ENCODE data around the gene AKT3. TPM values are rescaled to one million over a fixed set of nuclear protein-coding genes. Genes with fewer than 3 reads are reported as not detected.
A peak's percentile ranks its signal among the peaks of the same experiment; 100 is the strongest.
"Not testable (repeated sequence)": the region's sequence is repeated elsewhere in the genome, so short reads cannot be mapped to it uniquely, and the experiment has no call there.

AKT3 gene
- total RNA-seq: 13.7 TPM

GRCh38 chr1:243850202-243850451, at the start of gene AKT3:
TSS of gene AKT3 (minus strand) at chr1:243850243. CDS start at chr1:243843170, 7,073 bp downstream.
- peak in 1 of 3 donors; percentile 80 for DNase-seq (ENCODE audit: low read depth in 2 of 3, low spot score in 2 of 3)

- DNase-seq (ENCODE audit: low read depth in 2 of 3, low spot score in 2 of 3): no peak
Observed at GRCh38 chr1:243898278-243898677, 48.2 kb upstream of the AKT3 start.

GRCh38 chr1:243896313-243896712, 46.3 kb upstream of the AKT3 start:
- DNase-seq (ENCODE audit: low read depth in 2 of 3, low spot score in 2 of 3): no peak

GRCh38 chr1:243892456-243892855, 42.4 kb upstream of the AKT3 start:
- DNase-seq (ENCODE audit: low read depth in 2 of 3, low spot score in 2 of 3): no peak

GRCh38 chr1:243890576-243890975, 40.5 kb upstream of the AKT3 start:
- DNase-seq (ENCODE audit: low read depth in 2 of 3, low spot score in 2 of 3): no peak

- no peak for DNase-seq (ENCODE audit: low read depth in 2 of 3, low spot score in 2 of 3)
Observed at GRCh38 chr1:243885806-243886205, 35.8 kb upstream of the AKT3 start.

- no peak for DNase-seq (ENCODE audit: low read depth in 2 of 3, low spot score in 2 of 3)
Observed at GRCh38 chr1:243884603-243885002, 34.6 kb upstream of the AKT3 start.

- no peak for DNase-seq (ENCODE audit: low read depth in 2 of 3, low spot score in 2 of 3)
Observed at GRCh38 chr1:243883551-243883950, 33.5 kb upstream of the AKT3 start.

GRCh38 chr1:243882276-243882675, 32.2 kb upstream of the AKT3 start:
- DNase-seq (ENCODE audit: low read depth in 2 of 3, low spot score in 2 of 3): peak in 1 of 3 donors; percentile 3

- not testable (repeated sequence) for DNase-seq (ENCODE audit: low read depth in 2 of 3, low spot score in 2 of 3)
Observed at GRCh38 chr1:243877058-243877457, 27.0 kb upstream of the AKT3 start.

- DNase-seq (ENCODE audit: low read depth in 2 of 3, low spot score in 2 of 3): no peak
Observed at GRCh38 chr1:243855616-243856318, 5.7 kb upstream of the AKT3 start.

GRCh38 chr1:243851765-243852164, 1.7 kb upstream of the AKT3 start:
- no peak for DNase-seq (ENCODE audit: low read depth in 2 of 3, low spot score in 2 of 3)

- no peak for DNase-seq (ENCODE audit: low read depth in 2 of 3, low spot score in 2 of 3)
Observed at GRCh38 chr1:243851257-243851756, 1.3 kb upstream of the AKT3 start.

- peak; percentile 74 to 88 (median 87) for DNase-seq (ENCODE audit: low read depth in 2 of 3, low spot score in 2 of 3)
Observed at GRCh38 chr1:243850452-243851256, 611 bp upstream of the AKT3 start.

- DNase-seq (ENCODE audit: low read depth in 2 of 3, low spot score in 2 of 3): peak; percentile 53 to 72 (median 66)
Observed at GRCh38 chr1:243849421-243850201, 432 bp downstream of the AKT3 start.

GRCh38 chr1:243848858-243849420, 1.1 kb downstream of the AKT3 start:
- peak in 1 of 3 donors; percentile 62 for DNase-seq (ENCODE audit: low read depth in 2 of 3, low spot score in 2 of 3)

- no peak for DNase-seq (ENCODE audit: low read depth in 2 of 3, low spot score in 2 of 3)
Observed at GRCh38 chr1:243848165-243848857, 1.7 kb downstream of the AKT3 start.

- DNase-seq (ENCODE audit: low read depth in 2 of 3, low spot score in 2 of 3): no peak
Observed at GRCh38 chr1:243846761-243847160, 3.3 kb downstream of the AKT3 start.

GRCh38 chr1:243845888-243846287, 4.2 kb downstream of the AKT3 start:
- no peak for DNase-seq (ENCODE audit: low read depth in 2 of 3, low spot score in 2 of 3)

GRCh38 chr1:243844186-243844585, 5.9 kb downstream of the AKT3 start:
- DNase-seq (ENCODE audit: low read depth in 2 of 3, low spot score in 2 of 3): no peak

All from hematopoietic multipotent progenitor cell (in vitro differentiated cells).